HFF-Myc (cell line): Measurements from ENCODE around the gene STK32C.

Source experiments
- DNase-seq: peaks from one replicate; pipeline ENCODE4 v3.0.0-alpha.2; 2011; ENCODE audit warnings: low read depth; ENCODE audit errors: extremely low read depth
- H3K4me3 ChIP-seq: replicated peaks from 2 replicates; pipeline ENCODE4 v1.5.1; 2011; ENCODE audit warnings: low read depth, mild to moderate bottlenecking, control low read depth, low read length
- TF ChIP-seq, protein P1 (sequence below): IDR thresholded peaks from 2 replicates; pipeline ENCODE4 v1.5.1; 2012; ENCODE audit warnings: mild to moderate bottlenecking, low read depth, low read length, control low read depth; ENCODE audit errors: missing control alignments

STK32C gene

DNA sequence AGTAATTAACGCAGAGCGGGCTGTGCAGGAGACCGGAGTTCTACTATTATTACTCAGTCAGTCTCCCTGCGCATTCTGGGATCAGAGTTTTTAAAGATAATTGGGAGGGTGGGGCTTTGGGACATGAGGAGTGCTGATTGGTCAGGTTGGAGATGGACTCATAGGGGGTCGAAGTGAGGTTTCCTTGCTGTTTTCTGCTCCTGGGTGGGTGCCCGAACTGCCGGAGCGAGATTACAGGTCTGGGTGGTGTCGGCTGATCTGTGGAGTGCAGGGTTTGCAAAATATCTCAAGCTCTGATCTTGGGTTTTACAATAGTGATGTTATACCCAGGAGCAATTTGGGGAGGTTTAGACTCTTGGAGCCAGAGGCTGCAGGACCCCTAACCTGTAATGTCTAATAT, 20.4 kb upstream of the STK32C start:
- no peak for DNase-seq
- H3K4me3 ChIP-seq: no peak overlapping the region
- TF ChIP-seq, protein P1, sequence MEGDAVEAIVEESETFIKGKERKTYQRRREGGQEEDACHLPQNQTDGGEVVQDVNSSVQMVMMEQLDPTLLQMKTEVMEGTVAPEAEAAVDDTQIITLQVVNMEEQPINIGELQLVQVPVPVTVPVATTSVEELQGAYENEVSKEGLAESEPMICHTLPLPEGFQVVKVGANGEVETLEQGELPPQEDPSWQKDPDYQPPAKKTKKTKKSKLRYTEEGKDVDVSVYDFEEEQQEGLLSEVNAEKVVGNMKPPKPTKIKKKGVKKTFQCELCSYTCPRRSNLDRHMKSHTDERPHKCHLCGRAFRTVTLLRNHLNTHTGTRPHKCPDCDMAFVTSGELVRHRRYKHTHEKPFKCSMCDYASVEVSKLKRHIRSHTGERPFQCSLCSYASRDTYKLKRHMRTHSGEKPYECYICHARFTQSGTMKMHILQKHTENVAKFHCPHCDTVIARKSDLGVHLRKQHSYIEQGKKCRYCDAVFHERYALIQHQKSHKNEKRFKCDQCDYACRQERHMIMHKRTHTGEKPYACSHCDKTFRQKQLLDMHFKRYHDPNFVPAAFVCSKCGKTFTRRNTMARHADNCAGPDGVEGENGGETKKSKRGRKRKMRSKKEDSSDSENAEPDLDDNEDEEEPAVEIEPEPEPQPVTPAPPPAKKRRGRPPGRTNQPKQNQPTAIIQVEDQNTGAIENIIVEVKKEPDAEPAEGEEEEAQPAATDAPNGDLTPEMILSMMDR: no peak

DNA sequence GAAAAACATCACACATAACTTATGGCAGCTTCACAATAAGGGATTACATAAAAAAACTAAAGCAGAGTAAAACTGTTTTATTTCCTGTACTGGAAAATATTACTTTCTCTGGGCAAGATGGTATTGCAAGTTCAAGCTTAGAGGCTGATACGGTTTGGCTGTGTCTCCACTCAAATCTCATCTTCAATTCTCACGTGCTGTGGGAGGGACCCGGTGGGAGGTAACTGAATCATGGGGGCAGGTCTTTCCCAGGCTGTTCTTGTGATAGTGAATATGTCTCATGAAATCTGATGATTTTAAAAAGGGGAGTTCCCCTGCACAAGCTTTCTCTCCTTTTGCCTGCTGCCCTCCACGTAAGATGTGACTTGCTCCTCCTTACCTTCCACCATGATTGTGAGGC, 19.2 kb upstream of the STK32C start:
- TF ChIP-seq, protein P1: no peak
- no peak overlapping the region for H3K4me3 ChIP-seq
- DNase-seq: no peak

DNA sequence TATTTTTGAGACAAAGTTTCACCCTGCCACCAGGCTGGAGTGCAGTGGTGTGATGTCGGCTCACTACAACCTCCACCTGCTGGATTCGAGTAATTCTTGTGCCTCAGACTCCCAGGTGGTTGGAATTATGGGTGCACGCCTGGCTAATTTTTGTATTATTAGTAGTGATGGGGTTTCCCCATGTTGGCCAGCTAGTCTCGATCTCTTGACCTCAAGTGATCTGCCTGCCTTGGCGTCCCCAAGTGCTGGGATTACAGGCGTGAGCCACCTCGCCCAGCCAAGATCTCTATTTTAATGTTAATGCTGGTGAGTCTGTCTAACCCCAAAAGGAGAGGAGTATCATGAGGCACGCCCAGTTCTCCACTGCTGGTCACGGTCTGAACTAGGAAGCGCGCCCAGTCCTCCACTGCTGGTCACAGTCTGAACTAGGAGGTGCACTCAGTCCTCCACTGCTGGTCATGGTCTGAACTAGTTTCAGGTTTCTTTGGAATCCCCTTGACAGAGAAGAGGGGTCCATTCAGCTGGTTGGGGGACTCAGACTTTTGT, 18.7 kb upstream of the STK32C start:
- H3K4me3 ChIP-seq: no peak overlapping the region
- TF ChIP-seq, protein P1: no peak
- DNase-seq: no peak

DNA sequence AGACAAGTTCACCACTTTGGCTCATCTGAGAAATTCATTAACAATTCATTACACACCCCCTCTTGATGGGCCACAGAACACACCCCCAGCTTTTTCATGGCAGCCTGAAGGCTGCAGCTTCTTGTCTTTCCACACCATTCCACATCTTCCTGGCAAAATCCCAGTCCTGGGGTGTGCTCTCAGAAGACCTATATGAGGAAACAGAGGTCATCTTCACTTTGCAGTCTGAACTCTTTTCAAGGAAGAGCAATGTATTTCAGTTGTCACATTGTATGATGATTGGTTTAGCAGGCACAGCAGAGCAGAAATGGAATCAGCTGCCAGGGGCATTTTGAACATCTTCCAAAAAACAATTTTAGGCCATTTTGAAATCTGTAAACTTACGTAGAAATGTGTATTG, 16.4 kb upstream of the STK32C start:
- TF ChIP-seq, protein P1: no peak
- no peak overlapping the region for H3K4me3 ChIP-seq
- DNase-seq: no peak

DNA sequence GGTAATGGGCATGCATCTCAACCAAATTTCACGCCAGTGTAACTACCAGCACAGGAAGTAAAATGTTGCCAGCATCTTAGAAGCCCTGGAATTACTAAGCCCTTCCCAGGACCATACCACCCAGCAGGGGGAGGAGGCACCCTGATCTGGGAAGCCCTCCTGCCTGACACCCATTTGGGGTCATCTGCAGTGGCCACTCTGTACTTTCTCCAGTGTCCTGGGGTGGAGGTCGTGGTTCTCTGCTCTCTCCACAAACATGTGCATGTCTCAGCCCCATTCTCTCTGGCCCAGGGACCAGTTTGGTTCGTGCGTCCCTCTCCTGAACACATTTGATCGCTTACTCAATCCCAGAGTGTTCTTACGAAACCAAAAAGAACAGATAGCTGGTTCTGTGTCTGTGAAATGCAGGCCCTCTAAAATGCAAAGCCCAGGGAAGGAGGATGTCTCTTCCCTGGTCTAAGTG, 14.9 kb upstream of the STK32C start:
- DNase-seq: no peak
- TF ChIP-seq, protein P1: peak; percentile 16
- no peak overlapping the region for H3K4me3 ChIP-seq

DNA sequence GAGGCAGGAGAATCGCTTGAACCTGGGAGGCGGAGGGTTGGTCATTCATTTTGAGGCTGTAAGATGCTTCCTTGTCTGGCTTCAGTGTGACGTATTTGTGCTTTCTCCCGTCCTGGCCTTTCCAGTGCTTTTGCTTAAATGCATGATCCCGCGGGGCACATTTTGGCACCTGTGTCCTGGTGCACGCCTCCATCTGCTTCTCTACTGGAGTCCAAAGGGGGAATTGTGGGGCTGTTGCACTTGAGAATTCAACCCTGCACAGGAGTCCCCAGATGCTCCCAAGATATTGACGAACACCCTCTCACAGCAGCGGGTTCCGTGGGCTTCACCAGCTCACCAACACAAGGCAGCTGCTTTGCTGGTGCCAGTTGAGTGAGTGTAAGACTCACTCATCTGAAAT, 14.0 kb upstream of the STK32C start:
- TF ChIP-seq, protein P1: no peak
- no peak overlapping the region for H3K4me3 ChIP-seq
- no peak for DNase-seq
